Tibial artery (tissue), 4 donors: ENCODE measurements around the gene CCT8L2.
"Not testable (repeated sequence)": the region's sequence is repeated elsewhere in the genome, so short reads cannot be mapped to it uniquely, and the experiment has no call there.

ENCODE experiments used
- DNase-seq, 2 donors: peaks; one replicate each; pipeline ENCODE4 v3.0.0-alpha.2; 2019
- H3K27ac ChIP-seq, 2 donors: fragments of 200-600 bp; sonication (generic) in 1 of 2; 1 replicate in 1 of 2; 2 replicates in 1 of 2; pipeline ENCODE4 v1.5.1; 2018 to 2019; ENCODE audit warnings: mild to moderate bottlenecking in 1 of 2
- H3K27me3 ChIP-seq, 2 donors: fragments of 200-600 bp; sonication (generic) in 1 of 2; one replicate each; pipeline versions ENCODE4 v1.5.1 to v1.6.0; 2016 to 2019
- H3K36me3 ChIP-seq, 3 donors: fragments of 200-600 bp; sonication (generic) in 2 of 3; one replicate each; pipeline ENCODE4 v1.5.1; 2016 to 2019; ENCODE audit warnings: mild to moderate bottlenecking in 2 of 3
- H3K4me1 ChIP-seq, 4 donors: fragments of 200-600 bp; sonication (generic) in 2 of 4; 1 replicate in 3 of 4; 2 replicates in 1 of 4; pipeline ENCODE4 v1.5.1; 2016 to 2019
- H3K4me3 ChIP-seq, 2 donors: fragments of 200-600 bp; sonication (generic) in 1 of 2; 1 replicate in 1 of 2; 2 replicates in 1 of 2; pipeline ENCODE4 v1.5.1; 2018 to 2019; ENCODE audit warnings: mild to moderate bottlenecking in 2 of 2
- H3K9me3 ChIP-seq, 3 donors: fragments of 200-600 bp; sonication (generic) in 1 of 3; one replicate each; pipeline ENCODE4 v1.5.1; 2016 to 2019
- CTCF ChIP-seq, 2 experiments: fragments of 200-600 bp in 1 of 2; fragments of 450-650 bp in 1 of 2; IDR thresholded peaks; one replicate each; pipeline ENCODE4 v1.5.1; 2017 to 2019; ENCODE audit warnings: antibody characterized with exemption in 2 of 2, mild to moderate bottlenecking in 1 of 2, moderate library complexity in 1 of 2
- intact Hi-C: fragments of 100-400 bp; cut with DNase I; formaldehyde crosslinking; loops from one replicate; pipeline ENCODE4 v1.15.0; 2023; ENCODE audit warnings: low total_unique reads

Gene CCT8L2

DNA sequence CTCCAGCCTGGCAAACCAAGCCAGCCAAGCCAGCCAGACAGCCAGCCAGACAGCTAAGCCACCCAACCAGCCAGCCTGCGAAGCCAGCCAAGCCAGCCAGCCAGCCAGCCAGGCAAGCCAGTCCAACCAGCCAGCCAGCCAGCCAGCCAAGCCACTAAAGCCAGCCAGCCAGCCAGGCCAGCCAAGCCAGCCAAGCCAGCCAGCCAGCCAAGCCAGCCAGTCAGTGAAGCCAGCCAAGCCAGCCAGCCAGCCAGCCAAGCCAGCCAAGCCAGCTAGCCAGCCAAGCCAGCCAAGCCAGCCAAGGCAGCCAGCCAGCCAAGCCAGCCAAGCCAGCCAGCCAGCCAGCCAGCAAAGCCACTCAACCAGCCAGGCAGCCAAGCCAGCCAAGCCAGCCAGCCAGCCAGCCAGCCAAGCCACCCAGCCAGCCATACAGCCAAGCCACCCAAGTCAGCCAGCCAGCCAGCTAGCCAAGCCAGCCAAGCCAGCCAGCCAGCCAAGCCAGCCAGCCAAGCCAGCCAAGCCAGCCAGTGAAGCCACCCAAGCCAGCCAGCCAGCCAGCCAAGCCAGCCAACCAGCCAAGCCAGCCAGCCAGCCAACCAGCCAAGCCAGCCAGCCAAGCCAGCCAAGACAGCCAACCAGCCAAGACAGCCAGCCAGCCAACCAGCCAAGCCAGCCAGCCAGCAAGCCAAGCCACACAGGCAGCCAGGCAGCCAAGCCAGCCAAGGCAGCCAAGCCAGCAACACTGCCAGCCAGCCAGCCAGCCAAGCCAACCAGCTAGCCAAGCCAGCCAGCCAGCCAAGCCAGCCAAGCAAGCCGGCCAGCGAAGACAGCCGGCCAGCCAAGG is 29.7 kb downstream of the CCT8L2 start:
- DNase-seq = no peak
- H3K4me3 ChIP-seq = no peak overlapping the region
- intact Hi-C loops = no loop called here
- no peak for TF ChIP-seq CTCF (IDR thresholded peaks at IDR 0.05)
- no peaks in the 10 kb centered on the region for H3K36me3 ChIP-seq
- H3K9me3 ChIP-seq = peaks cover 0 to 5% (median 0%) of the 10 kb centered on the region in 3 donors
- H3K27ac ChIP-seq = no peak overlapping the region
- no peaks in the 10 kb centered on the region for H3K27me3 ChIP-seq
- H3K4me1 ChIP-seq = no peaks in the 10 kb centered on the region

DNA sequence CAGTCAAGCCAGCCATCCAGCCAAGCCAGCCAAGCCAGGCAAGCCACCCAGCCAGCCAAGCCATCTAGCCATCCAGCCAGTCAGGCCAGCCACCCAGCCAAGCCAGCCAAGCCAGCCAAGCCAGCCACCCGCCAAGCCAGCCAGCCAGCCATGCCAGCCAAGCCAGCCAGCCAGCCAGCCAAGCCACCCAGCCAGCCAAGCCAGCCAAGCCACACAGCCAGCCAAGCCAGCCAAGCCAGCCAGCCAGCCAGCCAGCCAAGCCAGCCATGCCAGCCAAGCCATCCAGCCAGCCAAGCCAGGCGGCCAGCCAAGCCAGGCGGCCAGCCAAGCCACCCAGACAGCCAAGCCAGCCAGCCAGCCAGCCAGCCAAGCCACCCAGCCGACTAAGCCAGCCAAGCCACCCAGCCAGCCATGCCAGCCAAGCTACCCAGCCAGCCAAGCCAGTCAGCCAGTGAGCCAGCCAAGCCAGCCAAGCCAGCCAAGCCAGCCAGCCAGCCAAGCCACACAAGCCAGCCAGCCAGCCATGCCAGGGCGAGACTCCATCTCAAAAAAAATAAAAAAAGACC is 31.4 kb downstream of the CCT8L2 start:
- intact Hi-C loops, DNase-seq, H3K4me1 ChIP-seq, H3K4me3 ChIP-seq, H3K27me3 ChIP-seq, H3K36me3 ChIP-seq, H3K9me3 ChIP-seq, H3K27ac ChIP-seq: not testable (repeated sequence)

GRCh38 chr22:16560651-16561050 is 32.0 kb downstream of the CCT8L2 start:
- DNase-seq, H3K9me3 ChIP-seq, H3K4me3 ChIP-seq, intact Hi-C loops, H3K27me3 ChIP-seq, H3K4me1 ChIP-seq, H3K27ac ChIP-seq, H3K36me3 ChIP-seq: not testable (repeated sequence)

DNA sequence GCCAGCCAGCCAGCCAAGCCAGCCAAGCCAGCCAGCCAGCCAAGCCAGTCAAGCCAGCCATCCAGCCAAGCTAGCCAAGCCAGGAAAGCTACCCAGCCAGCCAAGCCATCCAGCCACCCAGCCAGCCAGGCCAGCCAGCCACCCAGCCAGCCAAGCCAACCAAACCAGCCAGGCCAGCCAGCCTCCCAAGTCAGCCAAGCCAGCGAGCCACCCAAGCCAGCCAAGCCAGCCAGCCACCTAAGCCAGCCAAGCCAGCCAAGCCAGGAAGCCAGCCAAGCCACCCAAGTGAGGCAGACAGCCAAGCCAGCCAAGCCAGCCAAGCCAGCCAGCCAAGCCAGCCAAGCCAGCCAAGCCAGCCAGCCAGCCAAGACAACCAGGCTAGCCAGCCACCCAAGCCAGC is 32.6 kb downstream of the CCT8L2 start:
- not testable (repeated sequence) for DNase-seq

DNA sequence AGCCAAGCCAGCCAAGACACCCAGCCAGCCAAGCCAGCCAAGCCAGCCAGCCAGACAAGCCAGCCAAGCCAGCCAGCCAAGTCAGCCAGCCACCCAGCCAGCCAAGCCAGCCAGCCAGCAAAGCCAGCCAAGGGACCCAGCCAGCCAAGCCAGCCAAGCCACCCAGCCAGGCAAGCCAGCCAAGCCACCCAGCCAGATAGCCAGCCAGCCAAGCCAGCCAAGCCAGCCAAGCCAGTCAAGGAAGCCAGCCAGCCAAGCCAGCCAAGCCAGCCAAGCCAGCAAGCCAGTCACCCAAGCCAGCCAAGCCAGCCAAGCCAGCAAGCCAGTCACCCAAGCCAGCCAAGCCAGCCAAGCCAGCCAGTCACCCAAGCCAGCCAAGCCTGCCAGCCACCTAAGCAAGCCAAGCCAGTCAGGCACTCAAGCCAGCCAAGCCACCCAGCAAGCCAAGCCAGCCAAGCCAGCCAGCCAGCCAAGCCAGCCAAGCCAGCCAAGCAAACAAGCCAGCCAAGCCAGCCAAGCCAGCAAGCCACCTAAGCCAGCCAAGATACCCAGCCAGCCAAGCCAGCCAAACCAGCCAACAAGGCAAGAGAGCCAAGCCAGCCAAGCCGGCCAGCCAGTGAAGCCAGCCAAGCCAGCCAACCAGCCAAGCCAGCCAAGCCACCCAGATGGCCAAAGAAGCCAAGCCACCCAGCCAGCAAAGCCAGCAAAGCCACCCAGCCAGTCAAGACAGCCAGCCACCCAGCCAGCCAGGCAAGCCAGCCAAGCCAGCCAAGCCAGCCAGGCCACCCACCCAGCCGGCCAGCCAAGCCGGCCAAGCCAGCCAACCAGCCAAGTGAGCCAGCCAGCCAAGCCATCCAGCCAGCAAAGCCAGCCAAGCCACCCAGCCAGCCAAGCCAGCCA is 33.3 kb downstream of the CCT8L2 start:
- no peak overlapping the region for H3K4me3 ChIP-seq
- no peak for TF ChIP-seq CTCF (IDR thresholded peaks at IDR 0.05)
- H3K27me3 ChIP-seq = no peaks in the 10 kb centered on the region
- intact Hi-C loops = no loop called here
- H3K9me3 ChIP-seq = peaks cover 0 to 5% (median 0%) of the 10 kb centered on the region in 3 donors
- no peaks in the 10 kb centered on the region for H3K4me1 ChIP-seq
- H3K27ac ChIP-seq = no peak overlapping the region
- no peaks in the 10 kb centered on the region for H3K36me3 ChIP-seq
- DNase-seq = no peak

More for the DNA sequence above, 32.6 kb downstream of the CCT8L2 start:
- intact Hi-C loops, H3K9me3 ChIP-seq, H3K4me1 ChIP-seq, H3K36me3 ChIP-seq, H3K27me3 ChIP-seq, H3K4me3 ChIP-seq, H3K27ac ChIP-seq: not testable (repeated sequence)

DNA sequence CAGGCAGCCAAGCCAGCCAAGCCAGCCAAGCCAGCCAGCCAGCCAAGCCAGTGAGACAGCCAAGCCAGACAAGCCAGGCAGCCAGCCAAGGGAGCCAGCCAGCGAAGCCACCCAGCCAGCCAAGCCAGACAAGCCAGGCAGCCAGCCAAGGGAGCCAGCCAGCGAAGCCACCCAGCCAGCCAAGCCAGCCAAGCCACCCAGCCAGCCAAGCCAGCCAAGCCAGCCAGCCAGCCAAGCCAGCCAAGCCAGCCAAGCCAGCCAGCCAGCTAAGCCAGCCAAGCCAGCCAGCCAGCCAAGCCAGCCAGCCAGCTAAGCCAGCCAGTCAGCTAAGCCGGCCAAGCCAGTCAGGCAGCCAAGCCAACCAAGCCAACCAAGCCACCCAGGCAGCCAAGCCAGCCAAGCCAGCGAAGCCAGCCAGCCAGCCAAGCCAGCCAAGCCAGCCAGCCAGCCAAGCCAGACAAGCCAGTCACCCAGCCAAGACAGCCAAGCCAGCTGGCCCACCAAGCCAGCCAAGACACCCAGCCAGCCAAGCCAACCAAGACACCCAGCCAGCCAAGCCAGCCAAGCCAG is 34.1 kb downstream of the CCT8L2 start:
- H3K27ac ChIP-seq, H3K36me3 ChIP-seq, H3K9me3 ChIP-seq, H3K27me3 ChIP-seq, DNase-seq, intact Hi-C loops, H3K4me1 ChIP-seq, H3K4me3 ChIP-seq: not testable (repeated sequence)

DNA sequence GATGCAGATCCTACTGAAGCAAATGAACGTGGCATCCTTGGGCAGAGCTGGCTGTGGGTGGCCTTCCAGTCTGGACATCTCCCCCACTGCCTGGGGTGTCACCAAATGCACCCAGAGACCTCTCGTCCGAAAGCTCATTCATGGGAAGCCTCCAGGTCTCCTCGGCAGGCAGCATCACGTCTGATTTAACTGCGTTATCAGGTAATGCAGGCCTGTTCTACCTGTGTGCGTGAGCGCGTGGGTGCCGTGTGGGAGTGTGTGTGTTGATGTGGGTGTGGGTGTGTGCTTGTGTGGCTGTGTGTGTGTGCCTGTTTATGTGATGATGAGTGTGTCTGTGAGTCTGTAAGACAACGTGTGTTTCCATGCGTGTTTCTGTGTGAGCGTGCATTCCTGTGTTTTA is 35.1 kb downstream of the CCT8L2 start:
- DNase-seq, H3K9me3 ChIP-seq, intact Hi-C loops, H3K36me3 ChIP-seq, H3K27ac ChIP-seq, H3K4me3 ChIP-seq, H3K27me3 ChIP-seq, H3K4me1 ChIP-seq: not testable (repeated sequence)

DNA sequence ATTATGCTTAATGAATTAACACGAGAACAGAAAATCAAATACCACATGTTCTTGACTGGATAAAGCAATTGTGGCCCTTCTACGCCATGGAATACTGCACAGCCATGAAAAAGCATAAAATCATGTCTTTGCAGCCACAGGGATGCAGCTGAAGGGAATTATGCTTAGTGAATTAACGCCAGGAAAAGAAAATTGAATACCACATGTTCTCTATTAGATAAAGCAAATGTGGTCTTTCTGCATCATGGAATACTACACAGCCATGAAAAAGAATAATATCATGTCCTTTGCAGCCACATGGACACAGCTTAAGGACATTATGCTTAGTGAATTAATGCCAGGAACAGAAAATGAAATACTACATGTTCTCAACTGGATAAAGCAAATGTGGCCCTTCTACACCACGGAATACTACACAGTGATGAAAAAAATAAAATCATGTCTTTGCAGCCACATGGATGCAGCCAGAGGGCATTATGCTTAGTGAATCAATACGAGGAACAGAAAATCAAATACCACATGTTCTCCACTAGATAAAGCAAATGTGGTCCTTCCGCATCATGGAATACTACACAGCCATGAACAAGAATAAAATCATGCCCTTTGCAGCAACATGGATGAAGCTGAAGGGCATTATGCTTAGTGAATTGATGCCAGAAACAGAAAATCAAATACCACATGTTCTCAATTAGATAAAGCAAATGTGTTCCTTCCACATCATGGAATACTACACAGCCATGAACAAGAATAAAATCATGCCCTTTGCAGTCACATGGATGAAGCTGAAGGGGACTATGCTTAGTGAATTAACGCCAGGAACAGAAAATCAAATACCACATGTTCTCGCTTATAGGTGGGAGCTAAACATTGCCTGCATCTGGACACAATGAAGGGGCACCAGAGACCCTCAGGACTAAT is 37.3 kb downstream of the CCT8L2 start:
- intact Hi-C loops, DNase-seq, H3K27ac ChIP-seq, H3K9me3 ChIP-seq, H3K4me1 ChIP-seq, H3K4me3 ChIP-seq, H3K27me3 ChIP-seq, H3K36me3 ChIP-seq: not testable (repeated sequence)

- H3K4me3 ChIP-seq, H3K36me3 ChIP-seq, DNase-seq, H3K9me3 ChIP-seq, H3K4me1 ChIP-seq, H3K27ac ChIP-seq, intact Hi-C loops, H3K27me3 ChIP-seq: not testable (repeated sequence)
These were observed 49.3 kb downstream of the CCT8L2 start for GRCh38 chr22:16543310-16543709.
